Stimulated activated effector memory CD8-positive, alpha-beta T cell treated with anti-CD3 and anti-CD28 coated beads, Interleukin-12 subunit alpha, Interleukin-12 subunit beta, amount 100 ng/mL, for 72 hours (primary cell): ENCODE results near the gene VPS41.

Source experiments
- ATAC-seq: fragments of 150-1000 bp; cut with Tn5 transposase; 2 replicates; pipeline ENCODE4 v1.10.0; 2021
- DNase-seq, 2 donors: peaks; one replicate each; pipeline ENCODE4 v3.0.0; 2021 to 2022; ENCODE audit warnings: low spot score in 2 of 2
- H3K27ac Mint-ChIP-seq: one replicate; pipeline ENCODE4 v1.8.0; 2022; ENCODE audit warnings: mild to moderate bottlenecking, mixed read lengths
- H3K36me3 Mint-ChIP-seq: one replicate; pipeline ENCODE4 v1.8.0; 2022; ENCODE audit warnings: mild to moderate bottlenecking, mixed read lengths
- H3K4me1 Mint-ChIP-seq: one replicate; pipeline ENCODE4 v1.8.0; 2022; ENCODE audit warnings: mixed read lengths
- H3K4me3 Mint-ChIP-seq: one replicate; pipeline ENCODE4 v1.8.0; 2022; ENCODE audit warnings: mild to moderate bottlenecking, mixed read lengths
- H3K9me3 Mint-ChIP-seq: one replicate; pipeline ENCODE4 v1.8.0; 2022; ENCODE audit warnings: mixed read lengths

The VPS41 gene

DNA sequence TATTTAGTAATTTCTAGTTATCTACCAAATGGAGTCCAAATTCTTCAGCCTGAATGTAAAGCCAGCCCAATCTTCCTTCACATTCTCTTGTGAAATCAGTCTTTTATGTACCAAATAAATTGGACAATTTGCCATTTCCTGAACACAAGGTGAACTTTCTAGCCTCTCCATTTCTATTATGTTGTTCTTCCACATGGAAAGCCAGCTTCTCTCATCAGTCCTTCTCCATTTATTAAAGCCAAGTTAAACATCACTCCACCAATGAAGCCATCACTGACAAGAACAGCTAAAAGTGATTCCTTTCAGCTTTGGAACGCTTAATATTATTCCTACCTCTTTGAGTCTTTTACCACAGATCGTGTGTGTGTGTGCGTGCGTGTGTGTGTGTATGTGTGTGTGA is 88.4 kb downstream of the VPS41 start:
- peaks cover 7% of the 10 kb centered on the region for H3K36me3 Mint-ChIP-seq
- DNase-seq = no peak
- no peak overlapping the region for H3K27ac Mint-ChIP-seq
- H3K4me3 Mint-ChIP-seq = no peak overlapping the region
- no peaks in the 10 kb centered on the region for H3K9me3 Mint-ChIP-seq
- ATAC-seq = no peak
- H3K4me1 Mint-ChIP-seq = no peaks in the 10 kb centered on the region

DNA sequence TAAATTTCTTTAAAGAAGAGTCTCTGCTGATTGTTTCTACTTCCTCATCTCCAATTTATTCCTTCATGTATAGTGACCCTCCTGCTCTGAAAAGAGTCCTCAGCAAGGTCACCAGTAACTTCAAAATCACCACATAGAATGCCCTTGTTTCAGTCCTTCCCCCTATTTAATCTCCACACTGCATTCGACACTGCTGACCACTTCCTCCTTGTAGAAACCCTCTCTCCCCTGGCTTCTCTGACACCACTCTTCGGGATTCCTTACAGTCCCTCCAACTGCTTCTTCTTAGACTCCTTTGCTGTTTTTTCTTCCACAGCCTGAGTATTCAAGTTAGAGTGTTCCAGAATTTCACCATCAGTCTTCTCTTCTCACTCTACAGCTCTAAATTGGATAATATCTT is 89.5 kb downstream of the VPS41 start:
- Mint-ChIP-seq H3K27ac (no peak overlapping the region), H3K36me3 (peaks cover 11% of the 10 kb centered on the region), H3K4me1 (no peaks in the 10 kb centered on the region), H3K9me3 (no peaks in the 10 kb centered on the region), H3K4me3 (no peak overlapping the region)
- no peak for DNase-seq
- no peak for ATAC-seq

GRCh38 chr7:38817526-38817925 is 91.5 kb downstream of the VPS41 start:
- Mint-ChIP-seq H3K27ac (no peak overlapping the region), H3K9me3 (no peaks in the 10 kb centered on the region), H3K4me1 (peaks cover 6% of the 10 kb centered on the region), H3K4me3 (no peak overlapping the region), H3K36me3 (peaks cover 13% of the 10 kb centered on the region)
- no peak for DNase-seq
- no peak for ATAC-seq

DNA sequence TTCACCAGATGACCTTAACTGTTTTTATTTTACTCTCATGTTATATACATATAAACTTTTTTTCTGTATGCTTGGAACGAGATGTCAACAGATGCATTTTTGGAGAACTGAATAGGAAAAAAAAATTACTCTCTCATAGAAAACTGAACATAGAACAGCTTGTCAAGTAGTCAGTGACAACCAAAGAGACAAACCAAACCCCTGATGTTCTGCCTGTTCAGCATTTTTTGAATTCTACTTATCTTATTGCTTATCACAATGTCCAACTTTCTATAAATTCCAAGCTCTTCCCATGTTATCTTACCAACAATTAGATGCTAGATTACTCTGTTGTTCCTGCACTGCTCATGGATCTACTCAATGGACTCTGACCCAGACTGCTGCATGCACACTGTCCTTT is 95.2 kb downstream of the VPS41 start:
- Mint-ChIP-seq H3K36me3 (peaks cover 13% of the 10 kb centered on the region), H3K9me3 (no peaks in the 10 kb centered on the region), H3K27ac (no peak overlapping the region), H3K4me1 (peaks cover 6% of the 10 kb centered on the region), H3K4me3 (no peak overlapping the region)
- ATAC-seq = no peak
- no peak for DNase-seq

- no peak overlapping the region for H3K4me3 Mint-ChIP-seq
- no peak overlapping the region for H3K27ac Mint-ChIP-seq
- DNase-seq (no peak), ATAC-seq (no peak)
- peaks cover 16% of the 10 kb centered on the region for H3K4me1 Mint-ChIP-seq
- H3K9me3 Mint-ChIP-seq = no peaks in the 10 kb centered on the region
- H3K36me3 Mint-ChIP-seq = no peaks in the 10 kb centered on the region
These were observed 102.1 kb downstream of the VPS41 start for GRCh38 chr7:38806912-38807311.

DNA sequence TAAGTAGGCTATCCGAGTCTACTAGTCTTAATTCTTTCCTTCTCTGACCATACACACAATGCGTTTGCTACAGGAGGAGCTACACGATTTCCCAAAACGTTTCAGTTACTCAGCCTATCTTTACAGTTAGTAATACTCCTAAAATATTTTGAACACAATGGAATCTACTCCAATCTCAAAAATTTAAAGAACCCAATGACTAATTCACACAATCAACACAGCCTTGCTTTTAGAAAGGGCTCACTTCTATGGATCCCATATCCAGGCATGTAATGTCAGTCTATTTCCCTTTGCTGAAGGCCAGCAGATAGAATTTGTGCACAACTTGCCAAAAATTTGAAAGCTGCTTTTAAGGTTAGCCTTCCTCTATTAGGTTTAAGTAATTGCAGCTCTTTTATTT is 107.2 kb downstream of the VPS41 start:
- Mint-ChIP-seq H3K27ac (no peak overlapping the region), H3K4me3 (no peak overlapping the region), H3K36me3 (peaks cover 1% of the 10 kb centered on the region), H3K4me1 (peaks cover 6% of the 10 kb centered on the region), H3K9me3 (no peaks in the 10 kb centered on the region)
- ATAC-seq = no peak
- no peak for DNase-seq

DNA sequence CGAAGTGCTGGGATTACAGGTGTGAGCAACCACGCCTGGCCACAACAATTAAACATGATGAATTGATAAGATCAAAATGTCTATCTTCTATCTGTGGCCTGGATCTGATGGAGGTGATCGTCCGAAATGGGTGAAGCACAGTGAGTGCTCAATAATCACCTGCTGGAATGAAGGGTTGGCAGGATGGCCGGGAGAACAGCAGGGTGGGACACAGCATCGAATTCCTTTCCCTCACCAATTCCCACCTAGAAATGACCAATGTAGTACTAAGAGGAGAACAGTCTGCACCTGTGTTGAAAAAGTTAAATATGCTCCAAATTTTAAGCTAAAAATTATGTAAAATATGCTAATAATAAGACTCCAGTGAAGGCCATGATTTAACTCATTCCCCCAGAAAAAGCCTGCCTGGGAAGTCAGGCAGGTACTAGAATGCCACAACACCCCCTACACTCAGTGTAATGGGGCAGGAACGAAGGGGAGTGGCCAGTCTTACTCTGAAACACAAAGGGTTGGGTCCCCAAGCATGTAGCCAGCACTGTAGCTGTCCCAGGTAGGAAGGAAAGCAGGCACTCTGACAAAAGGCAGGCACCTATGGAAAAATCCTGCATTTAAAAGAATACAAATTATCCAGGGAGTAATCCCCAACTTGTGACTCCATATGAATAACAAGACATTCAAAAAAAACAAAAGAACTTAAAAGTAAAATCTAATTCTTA is 110.3 kb downstream of the VPS41 start:
- H3K4me3 Mint-ChIP-seq = no peak overlapping the region
- DNase-seq (no peak), ATAC-seq (no peak)
- H3K36me3 Mint-ChIP-seq = peaks cover 25% of the 10 kb centered on the region
- no peaks in the 10 kb centered on the region for H3K9me3 Mint-ChIP-seq
- peaks cover 6% of the 10 kb centered on the region for H3K4me1 Mint-ChIP-seq
- H3K27ac Mint-ChIP-seq = no peak overlapping the region

DNA sequence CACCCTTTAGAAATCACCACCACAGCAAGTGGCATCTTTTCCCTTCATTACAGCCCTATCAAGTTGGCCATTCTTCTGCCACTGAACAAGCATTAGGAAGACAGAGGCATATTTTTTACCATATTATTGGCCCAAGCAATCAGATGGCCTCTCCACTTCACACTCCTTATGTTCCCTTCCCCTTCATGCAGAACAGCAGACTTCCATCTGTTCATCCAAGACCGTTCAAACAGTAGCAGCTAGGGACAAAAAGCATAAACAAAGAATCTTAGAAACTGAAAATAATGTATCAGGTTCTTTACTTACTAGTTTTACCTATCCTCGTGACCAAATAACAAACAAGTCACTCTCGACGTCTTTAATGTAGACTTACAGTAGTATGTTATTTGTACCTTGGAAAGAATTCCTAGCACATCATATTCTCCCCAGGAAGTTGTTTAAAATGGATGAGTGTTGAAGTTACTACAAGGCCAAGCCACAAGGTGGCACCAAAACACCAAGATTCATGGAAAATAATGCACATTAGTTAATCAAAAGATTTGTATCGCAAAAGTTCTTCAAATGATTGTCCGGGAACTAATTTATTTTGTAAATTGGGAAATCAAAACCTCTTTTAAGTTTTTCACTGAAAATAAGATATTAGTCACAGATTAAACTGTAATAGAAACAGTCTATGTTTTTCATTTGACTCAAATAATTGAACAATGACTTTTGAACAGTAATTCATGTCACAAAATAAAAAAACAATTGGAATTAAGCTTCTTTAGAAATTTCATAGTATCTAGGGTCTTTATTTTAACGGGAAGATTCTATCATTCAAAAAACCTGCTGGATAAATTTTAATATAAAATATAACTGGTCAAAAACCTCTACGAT is 112.1 kb downstream of the VPS41 start:
- DNase-seq (peak in 1 of 2 donors; percentile 10), ATAC-seq (no peak)
- H3K4me3 Mint-ChIP-seq = no peak overlapping the region
- H3K27ac Mint-ChIP-seq = no peak overlapping the region
- no peaks in the 10 kb centered on the region for H3K4me1 Mint-ChIP-seq
- H3K9me3 Mint-ChIP-seq = no peaks in the 10 kb centered on the region
- H3K36me3 Mint-ChIP-seq = peaks cover 32% of the 10 kb centered on the region

- H3K36me3 Mint-ChIP-seq = peaks cover 32% of the 10 kb centered on the region
These were observed 113.4 kb downstream of the VPS41 start for GRCh38 chr7:38795593-38795992.

DNA sequence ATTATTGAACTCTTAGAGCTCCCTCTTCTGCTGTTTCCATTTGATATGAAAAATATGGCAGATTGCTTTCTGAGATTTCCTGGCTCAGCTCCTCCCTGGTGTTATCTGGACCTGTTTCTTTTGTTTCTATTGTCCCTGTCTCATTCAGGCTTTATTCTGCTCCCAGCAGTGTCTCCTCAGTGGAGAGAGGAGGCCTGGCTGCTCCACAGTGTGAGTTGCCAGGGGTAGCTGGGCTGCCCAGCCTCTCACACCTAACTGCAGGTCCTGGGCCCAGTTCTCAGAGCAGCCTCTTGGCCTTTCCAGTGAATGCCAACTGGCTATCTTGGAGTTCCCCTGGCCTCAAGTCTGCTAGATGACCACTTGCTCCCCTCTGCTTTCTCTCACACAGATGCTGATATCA is 127.0 kb downstream of the VPS41 start:
- peaks cover 14% of the 10 kb centered on the region for H3K36me3 Mint-ChIP-seq
- no peak for DNase-seq
- H3K4me3 Mint-ChIP-seq = no peak overlapping the region
- H3K9me3 Mint-ChIP-seq = no peaks in the 10 kb centered on the region
- H3K27ac Mint-ChIP-seq = peak overlapping the region; percentile 2
- no peaks in the 10 kb centered on the region for H3K4me1 Mint-ChIP-seq
- no peak for ATAC-seq

More at GRCh38 chr7:38795593-38795992, 113.4 kb downstream of the VPS41 start:
- Mint-ChIP-seq H3K9me3 (no peaks in the 10 kb centered on the region), H3K4me1 (no peaks in the 10 kb centered on the region), H3K27ac (no peak overlapping the region), H3K4me3 (no peak overlapping the region)
- DNase-seq (no peak), ATAC-seq (no peak)

- Mint-ChIP-seq H3K9me3 (no peaks in the 10 kb centered on the region), H3K36me3 (peaks cover 48% of the 10 kb centered on the region), H3K4me3 (no peak overlapping the region)
These were observed 131.4 kb downstream of the VPS41 start for GRCh38 chr7:38777609-38778008.

DNA sequence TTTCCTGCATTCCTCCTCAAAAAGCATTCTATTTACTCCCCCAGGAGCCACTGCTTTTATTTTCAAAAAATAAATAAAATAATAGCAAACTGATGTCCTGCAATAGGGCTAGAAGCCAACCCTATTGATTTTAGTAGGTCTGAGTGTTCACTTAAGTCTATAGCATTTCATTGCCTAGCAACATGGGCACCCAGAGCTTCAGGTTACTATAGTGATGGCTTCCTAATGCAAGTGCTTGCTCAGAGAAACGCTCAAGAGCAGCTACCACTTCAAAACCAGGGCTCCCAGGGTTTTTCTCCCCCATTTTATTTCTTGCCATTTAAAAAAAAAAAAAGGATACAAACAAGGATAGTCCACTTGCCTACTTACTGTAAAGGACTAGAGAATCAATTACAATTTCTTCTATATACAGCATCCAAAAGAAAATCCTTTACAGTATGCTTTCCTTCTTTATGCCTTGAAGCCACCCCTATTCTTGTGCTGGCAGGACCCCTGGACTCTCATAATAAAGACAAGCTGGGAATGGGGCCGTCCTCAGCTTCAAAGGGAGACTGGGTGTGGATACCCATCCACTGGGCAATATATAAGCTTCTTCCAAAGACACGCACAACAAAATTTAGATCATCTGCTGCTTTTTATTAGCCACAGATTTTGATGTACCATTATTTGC is 133.3 kb downstream of the VPS41 start:
- Mint-ChIP-seq H3K9me3 (no peaks in the 10 kb centered on the region), H3K36me3 (peaks cover 61% of the 10 kb centered on the region), H3K4me3 (no peak overlapping the region), H3K27ac (peak overlapping the region; percentile 9), H3K4me1 (no peaks in the 10 kb centered on the region)
- DNase-seq = no peak
- ATAC-seq = no peak

More at GRCh38 chr7:38777609-38778008, 131.4 kb downstream of the VPS41 start:
- Mint-ChIP-seq H3K27ac (no peak overlapping the region), H3K4me1 (no peaks in the 10 kb centered on the region)
- no peak for DNase-seq
- no peak for ATAC-seq

DNA sequence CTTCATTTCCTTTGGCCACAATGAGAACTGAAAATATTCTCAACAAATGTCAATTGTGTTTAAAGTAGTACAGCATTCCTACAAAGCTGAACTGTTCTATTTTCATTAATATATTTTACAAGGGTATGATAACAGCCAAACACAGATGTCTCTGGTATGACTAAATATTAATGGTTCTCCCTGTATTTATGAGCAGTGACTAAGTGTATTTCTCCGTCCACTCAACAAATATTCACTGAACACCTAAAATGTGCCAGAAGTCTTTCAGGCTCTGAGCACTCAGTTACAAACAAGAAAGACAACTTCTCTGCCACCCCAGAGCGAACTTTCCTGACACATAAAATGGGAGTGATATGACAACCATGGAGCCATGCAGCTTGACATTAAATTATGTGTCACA is 135.6 kb downstream of the VPS41 start:
- DNase-seq (no peak), ATAC-seq (no peak)
- Mint-ChIP-seq H3K4me1 (no peaks in the 10 kb centered on the region), H3K9me3 (no peaks in the 10 kb centered on the region), H3K36me3 (peaks cover 81% of the 10 kb centered on the region), H3K4me3 (no peak overlapping the region), H3K27ac (no peak overlapping the region)

GRCh38 chr7:38760226-38760625 is 148.8 kb downstream of the VPS41 start:
- H3K4me1 Mint-ChIP-seq = no peaks in the 10 kb centered on the region
- no peak overlapping the region for H3K27ac Mint-ChIP-seq
- peaks cover 69% of the 10 kb centered on the region for H3K36me3 Mint-ChIP-seq
- H3K9me3 Mint-ChIP-seq = no peaks in the 10 kb centered on the region
- DNase-seq (no peak), ATAC-seq (no peak)
- H3K4me3 Mint-ChIP-seq = no peak overlapping the region

- DNase-seq (no peak), ATAC-seq (no peak)
- no peak overlapping the region for H3K4me3 Mint-ChIP-seq
- H3K36me3 Mint-ChIP-seq = peaks cover 68% of the 10 kb centered on the region
- H3K27ac Mint-ChIP-seq = no peak overlapping the region
- H3K4me1 Mint-ChIP-seq = no peaks in the 10 kb centered on the region
- no peaks in the 10 kb centered on the region for H3K9me3 Mint-ChIP-seq
These were observed 150.0 kb downstream of the VPS41 start for GRCh38 chr7:38759028-38759427.
